ENCODE results near the gene TPCN1.

DNA sequence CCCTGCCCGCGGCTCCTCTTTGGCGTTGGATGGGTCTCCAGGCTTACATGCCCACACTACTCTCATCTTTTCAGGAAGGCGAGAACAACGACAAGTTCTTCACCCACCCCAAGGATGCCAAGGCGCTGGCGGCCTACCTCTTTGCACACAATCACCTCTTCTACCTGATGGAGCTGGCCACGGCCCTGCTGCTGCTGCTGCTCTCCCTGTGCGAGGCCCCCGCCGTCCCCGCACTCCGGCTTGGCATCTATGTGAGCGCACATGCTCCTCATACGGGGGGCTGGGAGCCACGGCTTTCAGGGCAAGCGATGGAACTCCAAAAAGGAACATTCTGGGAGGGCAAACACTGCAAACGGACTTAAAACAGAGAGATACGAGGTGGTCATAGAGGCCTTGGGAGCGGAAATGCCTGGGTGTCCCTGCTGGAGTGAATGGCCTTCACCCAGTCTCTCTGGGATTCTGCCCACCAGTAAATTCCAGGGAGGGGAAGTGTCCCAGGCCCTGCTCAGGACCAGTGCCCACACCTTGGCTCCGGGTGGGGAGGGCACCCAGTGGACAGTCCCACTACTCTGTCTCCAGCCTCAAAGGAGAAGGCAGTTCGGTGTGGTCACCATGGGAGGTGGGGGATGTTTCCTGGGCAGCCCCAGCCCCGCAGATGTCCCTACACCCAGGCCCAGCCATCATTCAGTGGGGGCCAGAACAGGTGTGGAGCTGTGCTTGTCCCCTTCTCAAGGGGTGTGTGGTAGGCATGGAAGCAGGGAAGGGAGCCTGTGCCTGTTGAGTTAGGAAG lies 45.0 kb downstream of the TPCN1 start:
- no peak for TF ChIP-seq CTCF (conservative IDR thresholded peaks at IDR 0.05)
- TF ChIP-seq EZH2 (IDR thresholded peaks at IDR 0.05; ENCODE audit: low read depth) = no peak

Measured in PC-9 (cell line).